Dedifferentiated amniotic fluid mesenchymal stem cell (primary cell): ENCODE data around the gene KRT71.
"Not testable (repeated sequence)": the region's sequence is repeated elsewhere in the genome, so short reads cannot be mapped to it uniquely, and the experiment has no call there.

Source experiments
- DNase-seq: peaks from one replicate; pipeline ENCODE4 v3.0.0-alpha.2; 2016; ENCODE audit errors: extremely low spot score

The KRT71 gene

GRCh38 chr12:52552681-52553195 is at the start of gene KRT71:
TSS of gene KRT71 (minus strand) at chr12:52553145. CDS start at chr12:52553077, 68 bp downstream.
- no peak for DNase-seq

GRCh38 chr12:52602552-52602951 is 49.6 kb upstream of the KRT71 start:
- no peak for DNase-seq

- DNase-seq: no peak
Measured at GRCh38 chr12:52601671-52602070, 48.7 kb upstream of the KRT71 start.

- no peak for DNase-seq
Measured at GRCh38 chr12:52600941-52601481, 48.1 kb upstream of the KRT71 start, which contains the start of gene KRT72. TSS of gene KRT72 (minus strand) at chr12:52601463. CDS start at chr12:52601452, 11 bp downstream.

- no peak for DNase-seq
Measured at GRCh38 chr12:52600475-52600874, 47.5 kb upstream of the KRT71 start.

- no peak for DNase-seq
Measured at GRCh38 chr12:52600071-52600470, 47.1 kb upstream of the KRT71 start.

GRCh38 chr12:52598966-52599365 is 46.0 kb upstream of the KRT71 start:
- no peak for DNase-seq

GRCh38 chr12:52594237-52594636 is 41.3 kb upstream of the KRT71 start:
- DNase-seq: not testable (repeated sequence)

- DNase-seq: no peak
Measured at GRCh38 chr12:52591521-52591920, 38.6 kb upstream of the KRT71 start.

GRCh38 chr12:52590021-52590420 is 37.1 kb upstream of the KRT71 start:
- no peak for DNase-seq

GRCh38 chr12:52587563-52587962 is 34.6 kb upstream of the KRT71 start:
- DNase-seq: no peak

GRCh38 chr12:52585946-52586345 is 33.0 kb upstream of the KRT71 start:
- no peak for DNase-seq

- no peak for DNase-seq
Measured at GRCh38 chr12:52585066-52585465, 32.1 kb upstream of the KRT71 start.

GRCh38 chr12:52584156-52584682 is 31.3 kb upstream of the KRT71 start:
- no peak for DNase-seq

GRCh38 chr12:52582971-52583456 is 30.1 kb upstream of the KRT71 start:
- peak; percentile 72 for DNase-seq

- DNase-seq: no peak
Measured at GRCh38 chr12:52582486-52582885, 29.5 kb upstream of the KRT71 start.

GRCh38 chr12:52581481-52581880 is 28.5 kb upstream of the KRT71 start:
- DNase-seq: no peak

- DNase-seq: no peak
Measured at GRCh38 chr12:52581066-52581465, 28.1 kb upstream of the KRT71 start.

- DNase-seq: no peak
Measured at GRCh38 chr12:52580496-52580895, 27.6 kb upstream of the KRT71 start.

GRCh38 chr12:52579468-52580465 is 26.8 kb upstream of the KRT71 start:
- no peak for DNase-seq

GRCh38 chr12:52578469-52578868 is 25.5 kb upstream of the KRT71 start:
- no peak for DNase-seq

GRCh38 chr12:52577316-52577715 is 24.4 kb upstream of the KRT71 start:
- DNase-seq: no peak
